ENCODE data around the gene TECTA.
"Not testable (repeated sequence)": the region's sequence is repeated elsewhere in the genome, so short reads cannot be mapped to it uniquely, and the experiment has no call there.

- TF ChIP-seq, protein P1, sequence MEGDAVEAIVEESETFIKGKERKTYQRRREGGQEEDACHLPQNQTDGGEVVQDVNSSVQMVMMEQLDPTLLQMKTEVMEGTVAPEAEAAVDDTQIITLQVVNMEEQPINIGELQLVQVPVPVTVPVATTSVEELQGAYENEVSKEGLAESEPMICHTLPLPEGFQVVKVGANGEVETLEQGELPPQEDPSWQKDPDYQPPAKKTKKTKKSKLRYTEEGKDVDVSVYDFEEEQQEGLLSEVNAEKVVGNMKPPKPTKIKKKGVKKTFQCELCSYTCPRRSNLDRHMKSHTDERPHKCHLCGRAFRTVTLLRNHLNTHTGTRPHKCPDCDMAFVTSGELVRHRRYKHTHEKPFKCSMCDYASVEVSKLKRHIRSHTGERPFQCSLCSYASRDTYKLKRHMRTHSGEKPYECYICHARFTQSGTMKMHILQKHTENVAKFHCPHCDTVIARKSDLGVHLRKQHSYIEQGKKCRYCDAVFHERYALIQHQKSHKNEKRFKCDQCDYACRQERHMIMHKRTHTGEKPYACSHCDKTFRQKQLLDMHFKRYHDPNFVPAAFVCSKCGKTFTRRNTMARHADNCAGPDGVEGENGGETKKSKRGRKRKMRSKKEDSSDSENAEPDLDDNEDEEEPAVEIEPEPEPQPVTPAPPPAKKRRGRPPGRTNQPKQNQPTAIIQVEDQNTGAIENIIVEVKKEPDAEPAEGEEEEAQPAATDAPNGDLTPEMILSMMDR (conservative IDR thresholded peaks at IDR 0.05 in 1 of 2, IDR thresholded peaks at IDR 0.05 in 1 of 2; ENCODE audit: low read depth in 1 of 2, low read length in 2 of 2) = not testable (repeated sequence)
- TF ChIP-seq EZH2 (IDR thresholded peaks at IDR 0.05; ENCODE audit: low read length, missing control alignments) = not testable (repeated sequence)
Measured at GRCh38 chr11:121240001-121240400, 139.0 kb downstream of the TECTA start.
